IPS-18c (cell line): ENCODE data around the gene CYFIP1.
"Not testable (repeated sequence)": the region's sequence is repeated elsewhere in the genome, so short reads cannot be mapped to it uniquely, and the experiment has no call there.

Experiments used
- H3K4me3 ChIP-seq: 2 replicates; pipeline ENCODE4 v1.7.0; 2013; ENCODE audit warnings: low read depth, mild to moderate bottlenecking, low read length, moderate library complexity; ENCODE audit not compliant: insufficient read depth
- H3K9me3 ChIP-seq: one replicate; pipeline ENCODE4 v1.6.1; 2013; ENCODE audit warnings: mild to moderate bottlenecking, low read length, moderate library complexity; ENCODE audit not compliant: control insufficient read depth, insufficient read depth

CYFIP1 gene

DNA sequence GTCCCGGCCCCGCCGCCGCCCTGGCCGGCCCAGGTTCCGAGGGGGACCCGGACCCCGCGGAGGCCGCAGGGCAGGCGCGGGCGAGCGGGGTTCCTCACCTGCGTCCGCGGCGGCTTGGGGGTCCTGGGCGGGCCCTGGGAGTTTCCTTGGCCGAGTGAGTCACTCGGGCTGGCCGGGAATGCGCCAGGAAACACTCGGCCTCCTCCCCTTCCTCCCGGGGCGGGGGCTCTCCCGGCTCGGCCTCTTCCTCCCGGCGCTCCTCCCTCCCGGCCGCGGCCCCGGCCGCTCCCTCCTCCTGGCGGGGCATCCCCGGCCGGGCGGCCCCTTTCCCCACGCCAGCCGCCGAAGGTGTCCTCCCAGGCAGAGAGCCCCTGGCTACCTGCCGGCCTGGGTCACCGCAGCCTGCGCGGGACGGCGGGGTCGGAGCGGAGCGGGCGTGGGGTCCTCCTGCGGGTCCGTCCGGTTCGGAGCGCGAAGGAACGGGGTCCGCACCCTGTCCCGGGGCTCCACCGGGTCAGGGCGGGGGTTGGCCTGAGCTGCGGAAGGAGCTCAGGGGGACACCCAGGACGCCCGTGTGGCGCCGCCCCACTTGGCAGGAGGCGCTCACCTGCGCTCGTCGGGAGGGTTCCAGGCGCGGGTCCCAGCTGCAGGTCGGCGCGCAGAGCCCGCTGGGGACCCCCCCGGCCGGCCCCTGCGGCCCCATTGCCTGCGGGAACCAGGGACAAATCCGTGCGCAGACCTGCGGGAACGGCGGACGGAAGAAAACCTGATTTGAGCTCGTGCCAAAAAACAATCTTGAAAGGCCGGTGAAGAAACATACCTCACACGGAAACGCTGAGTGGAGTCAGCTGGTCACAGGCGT lies at the start of gene CYFIP1:
TSS of gene CYFIP1 (minus strand) at position 180 of the 862 bp plus-strand sequence. CDS start 33,083 bp downstream, outside the sequence.
- peak within 1 kb of the TSS; percentile 91 for H3K4me3 ChIP-seq
- H3K9me3 ChIP-seq: no peaks in the 10 kb centered on the region

DNA sequence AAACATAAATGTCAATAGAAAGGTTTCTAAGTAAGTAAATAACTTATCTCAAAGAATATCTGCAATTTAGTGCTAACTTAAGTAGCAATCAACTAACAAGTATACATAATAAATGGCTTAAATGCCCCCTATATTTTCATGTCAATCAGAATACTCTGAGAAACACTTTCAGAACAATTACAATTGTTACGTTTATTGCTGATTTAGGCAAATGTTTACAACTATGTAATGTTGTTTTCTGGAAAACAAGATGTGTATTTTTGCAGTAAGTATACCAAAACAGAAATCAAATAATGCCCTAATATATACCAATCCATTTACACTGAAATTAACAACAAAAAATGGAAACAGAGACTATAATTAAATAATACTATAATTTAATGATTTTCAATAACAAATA lies 46.0 kb upstream of the CYFIP1 start:
- no peak overlapping the region for H3K4me3 ChIP-seq
- H3K9me3 ChIP-seq: no peaks in the 10 kb centered on the region

DNA sequence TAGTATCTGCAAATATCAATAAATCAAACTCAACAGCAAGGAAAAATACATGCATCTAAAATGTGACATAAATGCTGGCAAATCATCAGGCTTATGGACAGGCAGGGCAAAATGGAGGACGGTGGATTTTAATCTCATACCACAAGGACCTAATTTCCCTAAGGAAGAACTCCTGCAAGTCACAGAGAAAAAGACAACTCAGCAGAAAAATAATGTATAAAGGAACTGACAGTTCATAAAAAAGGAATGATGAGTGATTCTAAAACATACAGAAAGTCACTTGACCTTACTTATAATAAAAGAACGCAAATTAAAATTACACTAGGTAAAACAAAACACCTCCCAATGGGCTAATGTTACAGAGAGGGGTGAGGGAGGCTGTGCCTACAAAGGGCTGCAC lies 42.0 kb upstream of the CYFIP1 start:
- Histone ChIP-seq H3K9me3 (no peaks in the 10 kb centered on the region), H3K4me3 (no peak overlapping the region)

DNA sequence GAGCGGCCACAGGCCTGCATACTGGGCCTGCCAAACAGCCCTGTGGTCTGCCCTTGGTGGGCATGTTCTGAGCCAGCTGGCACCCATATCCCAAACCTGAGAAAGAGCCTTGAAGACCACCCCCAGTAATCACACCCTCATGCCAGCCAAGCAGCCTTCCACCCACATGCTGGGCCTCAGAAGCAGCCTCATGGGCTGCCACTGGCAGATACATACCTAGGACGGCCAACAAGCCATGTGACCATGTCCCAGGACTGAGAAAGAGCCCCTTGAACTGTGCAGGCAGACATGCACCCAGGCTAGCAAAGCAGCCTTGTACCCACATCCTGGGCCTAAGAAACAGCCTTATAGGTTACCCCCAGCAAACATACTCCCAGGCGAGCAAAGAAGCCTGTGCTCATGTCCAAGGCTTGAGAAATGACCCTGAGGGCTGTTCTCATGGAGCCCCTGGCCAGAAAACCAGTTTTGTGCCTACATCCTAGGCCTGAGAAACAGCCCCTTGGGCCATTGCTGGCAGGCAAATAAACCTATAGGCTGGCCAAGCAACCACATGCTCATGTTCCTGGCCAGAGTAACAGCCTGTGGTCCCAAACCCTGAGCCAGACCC lies 34.3 kb upstream of the CYFIP1 start:
- no peaks in the 10 kb centered on the region for H3K9me3 ChIP-seq

DNA sequence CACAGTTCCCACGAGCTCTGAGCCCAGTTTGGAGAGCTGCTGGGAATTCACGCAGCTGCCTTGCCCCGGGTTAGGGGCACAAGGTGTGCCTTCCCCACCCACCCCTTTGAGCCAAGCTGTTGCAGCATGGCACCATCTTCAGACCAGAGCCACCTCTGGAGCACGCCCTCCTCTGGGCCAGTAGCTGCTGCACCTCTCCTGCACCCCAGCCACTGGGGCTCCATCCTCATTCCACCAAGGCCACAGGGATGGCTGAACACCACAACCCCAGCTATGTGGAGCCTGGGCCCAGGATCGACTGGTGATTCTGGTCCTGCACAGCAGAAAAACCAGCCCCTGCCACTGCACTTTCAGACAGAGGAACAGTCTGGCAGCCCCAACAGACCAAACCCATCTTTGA lies 33.5 kb upstream of the CYFIP1 start:
- Histone ChIP-seq H3K9me3 (no peaks in the 10 kb centered on the region), H3K4me3 (no peak overlapping the region)

More for the DNA sequence above, 34.3 kb upstream of the CYFIP1 start:
- no peak overlapping the region for H3K4me3 ChIP-seq

DNA sequence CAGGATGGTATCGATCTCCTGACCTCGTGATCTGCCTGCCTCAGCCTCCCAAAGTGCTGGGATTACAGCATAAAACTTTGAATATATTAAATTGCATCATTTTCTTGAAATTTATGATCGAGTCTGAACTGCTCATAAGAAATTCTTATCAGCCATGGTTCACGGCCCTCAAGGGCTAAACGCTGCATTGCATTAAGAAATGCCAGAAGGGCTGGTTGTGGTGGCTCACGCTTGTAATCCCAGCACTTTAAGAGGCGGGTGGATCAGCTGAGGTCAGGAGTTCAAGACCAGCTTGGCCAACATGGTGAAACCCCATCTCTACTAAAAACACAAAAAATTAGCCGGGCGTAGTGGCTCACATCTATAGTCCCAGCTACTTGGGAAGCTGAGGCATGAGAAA lies 32.4 kb upstream of the CYFIP1 start:
- H3K9me3 ChIP-seq, H3K4me3 ChIP-seq: not testable (repeated sequence)

DNA sequence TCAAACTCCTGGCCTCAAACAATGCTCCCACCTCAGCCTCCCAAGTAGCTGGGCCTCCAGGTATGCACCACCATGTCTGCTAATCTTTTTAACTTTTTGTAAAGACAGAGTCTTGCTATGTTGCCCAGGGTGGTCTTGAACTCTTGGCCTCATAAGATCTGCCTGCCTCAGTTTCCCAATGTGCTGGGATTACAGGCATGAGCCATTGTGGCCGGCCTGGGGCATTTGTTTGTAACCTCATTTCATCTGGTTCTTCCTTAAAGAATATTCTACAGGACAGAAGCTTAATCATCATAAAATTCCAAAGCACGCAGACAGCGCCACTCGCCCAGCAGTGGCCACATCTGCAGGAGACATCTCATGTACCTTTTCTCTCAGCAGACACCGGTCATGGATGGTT lies 23.6 kb upstream of the CYFIP1 start:
- no peak overlapping the region for H3K4me3 ChIP-seq
- H3K9me3 ChIP-seq: no peaks in the 10 kb centered on the region

DNA sequence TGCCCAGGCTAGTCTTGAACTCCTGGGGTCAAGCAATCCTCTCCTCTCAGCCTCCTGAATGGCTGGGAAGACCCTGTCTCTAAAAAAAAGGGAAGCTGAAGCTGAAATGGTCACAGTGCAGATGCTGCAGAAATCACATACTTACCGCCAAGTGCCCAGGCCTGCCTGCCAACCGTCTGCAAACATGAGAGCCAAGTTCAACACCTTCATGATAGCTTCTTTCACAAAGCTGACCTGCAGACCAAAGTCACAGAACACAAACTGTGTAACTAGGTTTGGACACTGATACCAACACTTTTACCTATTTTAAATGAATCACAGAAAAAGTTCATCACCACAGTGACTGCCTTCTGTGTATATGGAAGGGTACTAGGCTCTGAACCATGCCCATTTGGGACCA lies 22.8 kb upstream of the CYFIP1 start:
- Histone ChIP-seq H3K9me3 (no peaks in the 10 kb centered on the region), H3K4me3 (no peak overlapping the region)

DNA sequence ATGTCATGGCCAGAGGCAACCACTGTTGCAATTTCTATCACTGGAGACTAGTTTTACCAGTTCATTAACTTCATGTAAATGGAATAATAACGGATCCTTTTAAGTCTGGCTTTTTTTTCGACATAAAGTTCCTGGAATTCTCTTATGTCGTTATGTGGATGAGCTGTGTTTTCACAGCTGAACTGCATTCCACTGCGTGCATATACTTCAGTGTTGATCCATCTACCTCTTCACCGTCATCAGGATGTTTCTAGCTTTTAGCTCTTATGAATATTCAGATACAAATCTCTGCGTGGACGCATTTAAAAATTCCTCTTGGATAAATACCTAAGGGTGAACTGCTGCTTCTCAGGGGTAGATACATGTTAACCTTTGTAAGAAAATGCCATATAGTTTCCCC lies 15.6 kb upstream of the CYFIP1 start:
- Histone ChIP-seq H3K4me3 (no peak overlapping the region), H3K9me3 (no peaks in the 10 kb centered on the region)

DNA sequence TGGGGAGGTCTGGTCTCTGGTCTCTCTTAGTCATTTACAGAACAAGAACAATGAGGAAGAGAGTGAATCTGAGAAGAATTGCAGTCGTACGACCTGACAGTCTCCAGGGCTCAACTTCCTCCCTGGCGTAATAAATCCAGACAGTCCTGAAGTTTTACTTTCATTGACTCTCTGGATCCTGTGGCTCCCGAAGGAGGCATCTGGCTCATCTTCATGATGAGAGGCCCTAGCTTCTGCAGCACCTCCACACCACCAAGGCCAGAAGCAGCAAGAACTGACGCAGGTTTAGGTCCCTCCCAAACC lies 11.8 kb upstream of the CYFIP1 start:
- no peak overlapping the region for H3K4me3 ChIP-seq

DNA sequence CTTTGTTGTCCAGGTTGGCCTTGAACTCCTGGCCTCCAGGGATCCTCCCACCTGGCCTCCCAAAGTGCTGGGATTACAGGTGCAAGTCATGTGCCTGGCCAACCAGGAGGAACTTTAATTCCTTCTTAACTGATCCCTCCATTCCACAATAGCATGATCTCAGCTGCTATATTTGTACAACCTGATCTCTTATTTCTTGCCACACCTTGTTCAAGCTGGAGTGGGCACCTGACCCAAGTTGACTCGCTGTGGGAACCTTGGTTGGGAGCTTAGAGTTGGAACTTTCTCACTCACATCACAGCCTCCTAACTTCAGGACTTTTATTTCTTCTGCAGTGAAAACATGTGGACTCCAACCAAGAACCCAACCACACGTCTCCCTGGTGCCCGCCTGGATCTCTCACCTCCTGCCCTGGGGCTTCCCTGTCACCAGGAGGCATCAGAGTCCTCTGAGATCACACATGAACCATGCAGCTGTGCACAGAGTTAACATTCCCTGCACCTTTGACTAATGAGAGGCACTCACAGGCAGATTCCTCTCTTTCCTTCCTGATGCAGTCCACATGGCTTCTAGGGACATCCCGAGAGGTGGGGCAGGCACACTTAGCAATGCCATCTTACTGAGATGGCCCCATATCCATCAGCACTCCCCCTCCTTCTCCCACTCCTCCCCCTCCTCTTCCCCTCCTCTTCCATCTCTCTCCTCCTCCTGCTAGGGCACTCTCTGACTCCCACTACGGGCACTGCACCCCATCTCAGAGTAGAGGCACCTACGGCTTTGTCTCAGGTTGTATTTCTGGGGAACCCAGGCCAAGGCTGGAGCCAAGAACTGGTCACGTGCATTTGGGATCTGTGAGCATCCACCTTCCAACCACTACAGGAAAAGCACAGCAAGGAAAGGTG lies 9.7 kb upstream of the CYFIP1 start:
- H3K9me3 ChIP-seq: peaks cover 2% of the 10 kb centered on the region

More for the DNA sequence above, 11.8 kb upstream of the CYFIP1 start:
- peaks cover 2% of the 10 kb centered on the region for H3K9me3 ChIP-seq

DNA sequence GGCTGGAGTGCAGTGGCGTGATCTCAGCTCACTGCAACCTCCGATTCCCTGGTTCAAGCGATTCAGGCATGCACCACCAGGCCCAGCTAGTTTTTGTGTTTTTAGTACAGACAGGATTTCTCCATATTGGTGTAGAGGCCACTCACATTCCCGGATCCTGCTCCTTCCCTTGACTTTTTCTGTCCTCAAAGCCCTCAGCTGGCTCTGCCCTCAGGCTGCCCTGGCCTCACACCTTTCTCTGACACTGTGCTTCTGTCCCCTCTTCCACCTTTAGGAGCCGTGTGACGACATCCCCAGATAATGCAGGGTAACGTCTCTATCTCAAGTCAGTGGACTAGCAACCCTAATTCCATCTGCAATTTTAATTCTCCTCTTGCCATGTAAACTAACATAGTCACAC lies 8.6 kb upstream of the CYFIP1 start:
- Histone ChIP-seq H3K4me3 (no peak overlapping the region), H3K9me3 (peaks cover 2% of the 10 kb centered on the region)

More for the DNA sequence above, 9.7 kb upstream of the CYFIP1 start:
- H3K4me3 ChIP-seq: no peak overlapping the region

DNA sequence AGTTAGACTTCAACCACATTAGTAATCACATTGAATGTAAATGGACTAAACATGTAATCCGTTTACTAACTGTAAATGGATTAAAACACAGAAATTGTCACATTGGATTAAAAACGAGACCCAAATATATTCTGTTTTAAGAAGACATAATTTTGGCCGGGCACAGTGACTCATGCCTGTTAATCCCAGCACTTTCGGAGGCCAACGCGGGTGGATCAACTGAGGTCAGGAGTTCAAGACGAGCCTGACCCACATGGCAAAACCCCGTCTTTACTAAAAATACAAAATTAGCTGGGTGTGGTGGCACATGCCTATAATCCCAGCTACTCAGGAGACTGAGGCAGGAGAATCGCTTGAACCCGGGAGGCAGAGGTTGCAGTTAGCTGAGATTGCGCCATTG lies 1.8 kb upstream of the CYFIP1 start:
- not testable (repeated sequence) for H3K4me3 ChIP-seq, H3K9me3 ChIP-seq

DNA sequence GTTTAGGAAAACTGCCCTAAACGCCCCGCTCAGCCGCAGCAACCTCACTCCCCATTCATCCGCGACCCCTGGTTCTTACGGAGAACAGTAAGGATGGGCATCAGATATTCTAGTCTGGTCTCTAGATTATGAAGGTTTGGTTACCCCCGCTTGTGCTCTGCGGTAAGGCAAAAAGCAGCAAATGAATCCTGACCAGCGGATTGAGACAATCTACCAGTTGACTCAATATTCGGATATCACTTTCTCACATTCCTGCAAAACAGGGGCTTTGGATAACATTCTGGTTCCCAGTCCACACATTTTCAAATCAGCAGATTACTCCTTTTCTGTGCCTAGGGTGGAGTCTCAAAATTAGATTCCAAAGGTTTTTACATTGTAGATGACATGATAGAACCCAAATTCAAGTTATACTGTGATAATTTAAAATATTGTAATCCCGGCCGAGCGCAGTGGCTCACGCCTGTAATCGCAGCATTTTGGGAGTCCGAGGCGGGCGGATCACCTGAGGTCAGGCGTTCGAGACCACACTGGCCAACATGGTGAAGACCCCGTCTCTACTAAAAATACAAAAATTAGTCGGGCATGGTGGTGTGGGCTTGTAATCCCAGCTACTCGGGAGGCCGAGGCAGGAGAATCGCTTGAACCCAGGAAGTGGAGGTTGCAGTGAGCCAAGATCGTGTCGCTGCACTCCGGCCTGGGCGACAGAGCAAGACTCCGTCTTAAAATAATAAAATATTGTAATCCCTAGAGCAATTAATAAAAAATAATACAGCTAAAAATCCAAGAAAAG lies 1.1 kb upstream of the CYFIP1 start:
- Histone ChIP-seq H3K4me3 (peak overlapping the region; percentile 91), H3K9me3 (no peaks in the 10 kb centered on the region)

DNA sequence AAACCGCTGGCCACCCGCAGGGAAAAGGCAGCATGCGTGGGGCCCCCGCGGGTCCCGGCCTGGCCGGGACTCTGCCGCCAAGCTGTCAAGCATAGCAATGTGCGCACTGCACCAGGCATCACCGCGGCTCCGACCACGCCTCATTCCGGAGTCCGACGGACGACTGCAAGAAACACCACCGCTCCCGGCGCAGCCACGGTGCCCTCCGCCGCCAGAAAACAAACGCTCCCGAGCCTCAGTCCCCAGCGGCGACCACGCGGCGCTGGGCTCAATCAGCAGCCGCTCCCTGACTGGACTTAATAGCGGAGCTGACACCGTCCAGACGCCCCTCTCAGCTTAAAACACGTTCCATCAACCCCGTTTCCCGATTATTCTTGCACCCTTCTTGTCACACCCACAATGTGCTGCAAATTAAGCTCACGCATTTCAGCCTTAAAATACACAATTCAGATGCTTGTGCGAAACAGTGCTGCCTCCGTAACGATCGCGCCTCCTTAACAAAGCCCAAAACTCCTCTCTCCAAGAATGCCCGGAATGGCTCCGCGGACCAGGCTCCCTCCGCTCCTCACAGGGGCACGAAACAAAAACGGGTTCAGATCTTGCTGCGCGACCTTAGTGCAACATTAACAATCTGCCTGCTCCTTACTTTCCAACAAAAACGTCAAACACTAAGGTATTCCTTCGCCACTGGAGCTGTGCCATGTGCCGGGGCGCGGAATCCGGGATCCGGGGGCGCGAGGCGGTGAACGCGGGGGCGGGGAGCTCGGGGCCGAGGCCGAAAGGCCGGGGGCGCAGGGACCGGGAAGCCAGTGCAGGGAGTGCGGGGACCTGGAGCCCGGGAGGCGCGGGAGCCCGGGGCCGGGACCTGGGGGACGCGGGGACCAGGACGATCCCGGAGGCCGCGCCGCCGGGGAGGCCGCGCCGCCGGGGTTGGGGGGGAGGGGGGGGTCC lies 655 bp downstream of the CYFIP1 start:
- Histone ChIP-seq H3K4me3 (peak overlapping the region; percentile 91), H3K9me3 (no peaks in the 10 kb centered on the region)

DNA sequence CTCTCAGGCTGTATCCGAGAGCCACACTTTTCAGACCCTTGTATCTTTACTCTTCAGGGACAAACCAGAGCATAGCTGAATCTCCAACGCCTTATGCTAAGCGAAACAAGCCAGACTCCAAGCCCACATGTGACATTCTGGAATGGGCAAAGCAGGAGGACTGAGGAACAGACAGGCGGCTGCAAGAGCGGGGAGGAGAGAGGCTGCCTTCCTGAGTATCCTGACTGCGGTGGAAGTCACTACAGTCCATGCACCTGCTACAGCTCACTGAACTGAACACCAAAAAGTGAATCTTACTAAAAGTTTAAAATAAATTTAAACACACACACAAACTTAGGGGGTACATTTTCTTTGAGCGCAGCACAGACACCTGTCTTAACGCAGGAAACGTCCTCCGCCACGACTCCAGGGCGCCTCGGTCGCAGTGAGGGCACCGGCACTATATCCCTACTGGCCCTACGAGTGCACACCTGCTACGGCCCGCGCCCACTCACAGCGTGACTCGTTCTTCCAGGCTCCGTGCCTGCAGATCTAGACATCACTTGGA lies 1.4 kb downstream of the CYFIP1 start:
- H3K4me3 ChIP-seq: peak overlapping the region; percentile 91
- no peaks in the 10 kb centered on the region for H3K9me3 ChIP-seq
